ENCODE measurements around the gene MYO1A.

GRCh38 chr12:56987551-56988053 is 62.3 kb downstream of the MYO1A start:
- TF ChIP-seq EZH2phosphoT487 (IDR thresholded peaks at IDR 0.05; ENCODE audit: low read length) (no peak), CTCF (IDR thresholded peaks at IDR 0.05; ENCODE audit: low read length) (peak; percentile 94), EZH2 (optimal IDR thresholded peaks at IDR 0.05; ENCODE audit: low read depth, low read length) (no peak)

Data from MM.1S (cell line).